Mesenchymal stem cell (in vitro differentiated cells and primary cell): ENCODE data around the gene CLCNKA. TPM values are rescaled to one million over a fixed set of nuclear protein-coding genes. Genes with fewer than 3 reads are reported as not detected.
A peak's percentile ranks its signal among the peaks of the same experiment; 100 is the strongest.

ENCODE experiments used
- DNase-seq: peaks from one replicate; pipeline ENCODE4 v3.0.0-alpha.2; 2013
- H2AFZ ChIP-seq: one replicate; pipeline ENCODE4 v1.6.1; 2013; ENCODE audit warnings: low read depth, mild to moderate bottlenecking, control low read depth, inconsistent platforms, low read length, moderate library complexity
- H2AK5ac ChIP-seq: 2 replicates; pipeline ENCODE4 v1.6.1; 2013; ENCODE audit warnings: low read length, moderate library complexity, mild to moderate bottlenecking, inconsistent platforms; ENCODE audit not compliant: severe bottlenecking
- H2BK120ac ChIP-seq: one replicate; pipeline ENCODE4 v1.6.1; 2013; ENCODE audit warnings: low read depth, mild to moderate bottlenecking, inconsistent platforms, low read length, moderate library complexity
- H2BK12ac ChIP-seq, 2 experiments: one replicate each; pipeline ENCODE4 v1.6.1; 2013; ENCODE audit warnings: inconsistent platforms in 2 of 2, low read length in 2 of 2, mild to moderate bottlenecking in 2 of 2, moderate library complexity in 2 of 2, control low read depth in 1 of 2
- H2BK15ac ChIP-seq: one replicate; pipeline ENCODE4 v1.6.1; 2013; ENCODE audit warnings: mild to moderate bottlenecking, low read depth, inconsistent platforms; ENCODE audit not compliant: poor library complexity, severe bottlenecking
- H2BK5ac ChIP-seq: 2 replicates; pipeline ENCODE4 v1.6.1; 2013; ENCODE audit warnings: low read depth, mild to moderate bottlenecking, low read length, control low read depth, inconsistent platforms; ENCODE audit not compliant: poor library complexity, severe bottlenecking
- H3K14ac ChIP-seq, 2 experiments: one replicate each; pipeline ENCODE4 v1.6.1; 2013; ENCODE audit warnings: inconsistent platforms in 2 of 2, low read length in 2 of 2, control low read depth in 1 of 2, mild to moderate bottlenecking in 1 of 2, moderate library complexity in 1 of 2
- H3K18ac ChIP-seq, 2 experiments: one replicate each; pipeline ENCODE4 v1.6.1; 2013; ENCODE audit warnings: inconsistent platforms in 2 of 2, low read length in 2 of 2, control low read depth in 1 of 2, low read depth in 1 of 2, mild to moderate bottlenecking in 1 of 2
- H3K23ac ChIP-seq, 2 experiments: one replicate each; pipeline ENCODE4 v1.6.1; 2013; ENCODE audit warnings: inconsistent platforms in 2 of 2, low read length in 2 of 2, mild to moderate bottlenecking in 2 of 2, moderate library complexity in 2 of 2, control low read depth in 1 of 2
- H3K27ac ChIP-seq: 2 replicates; pipeline ENCODE4 v1.5.1; 2013; ENCODE audit warnings: mild to moderate bottlenecking, moderate library complexity, low read length, control low read depth, inconsistent platforms; ENCODE audit not compliant: poor library complexity, severe bottlenecking
- H3K27me3 ChIP-seq, 2 experiments: 2 replicates each; pipeline versions ENCODE4 v1.6.1 to v1.7.0; 2013; ENCODE audit warnings: low read length in 2 of 2, mild to moderate bottlenecking in 2 of 2, moderate library complexity in 2 of 2, control low read depth in 1 of 2, inconsistent platforms in 1 of 2; ENCODE audit not compliant: control insufficient read depth in 1 of 2, insufficient read depth in 1 of 2
- H3K36me3 ChIP-seq, 2 experiments: 2 replicates each; pipeline versions ENCODE4 v1.6.1 to v1.7.0; 2013; ENCODE audit warnings: low read length in 2 of 2, control low read depth in 1 of 2, inconsistent platforms in 1 of 2, low read depth in 1 of 2, mild to moderate bottlenecking in 1 of 2; ENCODE audit not compliant: insufficient read depth in 2 of 2, control insufficient read depth in 1 of 2
- H3K4ac ChIP-seq, 2 experiments: one replicate each; pipeline ENCODE4 v1.6.1; 2013; ENCODE audit warnings: inconsistent platforms in 2 of 2, low read length in 2 of 2, mild to moderate bottlenecking in 2 of 2, moderate library complexity in 2 of 2, control low read depth in 1 of 2, low read depth in 1 of 2
- H3K4me1 ChIP-seq: 2 replicates; pipeline ENCODE4 v1.6.1; 2013; ENCODE audit warnings: low read depth, low read length, control low read depth; ENCODE audit not compliant: control insufficient read depth, insufficient read depth
- H3K4me2 ChIP-seq: 2 replicates; pipeline ENCODE4 v1.6.1; 2013; ENCODE audit warnings: low read length, mild to moderate bottlenecking, inconsistent platforms; ENCODE audit not compliant: poor library complexity, severe bottlenecking
- H3K4me3 ChIP-seq, 2 experiments: 2 replicates each; pipeline versions ENCODE4 v1.5.1 to v1.7.0; 2013; ENCODE audit warnings: low read length in 2 of 2, mild to moderate bottlenecking in 2 of 2, control low read depth in 1 of 2, low read depth in 1 of 2; ENCODE audit not compliant: insufficient read depth in 1 of 2
- H3K79me1 ChIP-seq: replicated peaks from 2 replicates; pipeline ENCODE4 v1.6.1; 2013; ENCODE audit warnings: mild to moderate bottlenecking, control low read depth, low read length, inconsistent platforms; ENCODE audit not compliant: poor library complexity, severe bottlenecking
- H3K9ac ChIP-seq: 2 replicates; pipeline ENCODE4 v1.7.0; 2013; ENCODE audit warnings: mild to moderate bottlenecking, low read length, moderate library complexity
- H3K9me3 ChIP-seq: 2 replicates; pipeline ENCODE4 v1.7.0; 2013; ENCODE audit warnings: mild to moderate bottlenecking, low read length; ENCODE audit not compliant: control insufficient read depth
- H4K8ac ChIP-seq: one replicate; pipeline ENCODE4 v1.6.1; 2013; ENCODE audit warnings: inconsistent platforms, mild to moderate bottlenecking, low read length, moderate library complexity
- H4K91ac ChIP-seq: one replicate; pipeline ENCODE4 v1.6.1; 2013; ENCODE audit warnings: mild to moderate bottlenecking, low read length, inconsistent platforms
- WGBS: methylation state at CpG from one replicate; pipeline ENCODE4 v1.1.7; 2013; ENCODE audit warnings: mixed read lengths; 5-methylcytosine and 5-hydroxymethylcytosine counted together
- polyA plus RNA-seq, 2 experiments: library from polyadenylated mRNA; stranded (reverse); fragments of 200-250 nt; gene quantifications; one replicate each; pipeline ENCODE4 v1.2.3, GENCODE V29; 2013

Gene CLCNKA
- 0.19 TPM for polyA plus RNA-seq (2013, experiment 1 of 2)
- 0.16 TPM for polyA plus RNA-seq (2013, experiment 2 of 2)

- H3K14ac ChIP-seq = no peak within 1 kb of the TSS
- H2AFZ ChIP-seq = no peak within 1 kb of the TSS
- no peak within 1 kb of the TSS for H3K4ac ChIP-seq
- no peak within 1 kb of the TSS for H2AK5ac ChIP-seq
- H3K23ac ChIP-seq = no peak within 1 kb of the TSS
- H3K79me1 ChIP-seq = no peaks in the 10 kb centered on the region
- H3K27ac ChIP-seq = no peak within 1 kb of the TSS
- H2BK15ac ChIP-seq = no peak within 1 kb of the TSS
- H4K8ac ChIP-seq = no peak within 1 kb of the TSS
- no peak within 1 kb of the TSS for H2BK120ac ChIP-seq
- DNase-seq = no peak
- H3K4me3 ChIP-seq = no peak within 1 kb of the TSS
- peaks cover 0 to 4% of the 10 kb centered on the region in 2 experiments for H3K27me3 ChIP-seq
- H3K36me3 ChIP-seq = no peaks in the 10 kb centered on the region
- WGBS = 77% methylated on average over 6 of the region's 6 CpGs
- H3K4me2 ChIP-seq = no peak within 1 kb of the TSS
- H3K4me1 ChIP-seq = peaks cover 33% of the 10 kb centered on the region
- H4K91ac ChIP-seq = peak within 1 kb of the TSS; percentile 18
- H2BK12ac ChIP-seq = peak within 1 kb of the TSS in 1 of 2 experiments; percentile 21
- H3K9me3 ChIP-seq = no peaks in the 10 kb centered on the region
- H2BK5ac ChIP-seq = no peak within 1 kb of the TSS
- H3K9ac ChIP-seq = no peak within 1 kb of the TSS
- H3K18ac ChIP-seq = peak within 1 kb of the TSS in 1 of 2 experiments; percentile 49
Measured at GRCh38 chr1:16021681-16022080, at the start of gene CLCNKA. Gene CLCNKA (plus strand): TSS chr1:16022036. CDS start chr1:16022620, 584 bp downstream.

- H2BK15ac ChIP-seq = no peak overlapping the region
- no peak overlapping the region for H3K4me3 ChIP-seq
- no peak overlapping the region for H2BK12ac ChIP-seq
- peaks cover 30 to 53% of the 10 kb centered on the region in 2 experiments for H3K36me3 ChIP-seq
- H3K9me3 ChIP-seq = peaks cover 8% of the 10 kb centered on the region
- no peak overlapping the region for H3K23ac ChIP-seq
- no peak overlapping the region for H3K4ac ChIP-seq
- no peak overlapping the region for H2AK5ac ChIP-seq
- DNase-seq = no peak
- no peak overlapping the region for H3K18ac ChIP-seq
- no peak overlapping the region for H2BK5ac ChIP-seq
- no peak overlapping the region for H3K9ac ChIP-seq
- no peaks in the 10 kb centered on the region for H3K27me3 ChIP-seq
- H3K4me1 ChIP-seq = peaks cover 2% of the 10 kb centered on the region
- H3K4me2 ChIP-seq = no peak overlapping the region
- no peak overlapping the region for H4K8ac ChIP-seq
- H3K79me1 ChIP-seq = peaks cover 20% of the 10 kb centered on the region
- no peak overlapping the region for H2BK120ac ChIP-seq
- 89% methylated on average over 1 of the region's 1 CpG for WGBS
- no peak overlapping the region for H3K14ac ChIP-seq
- H2AFZ ChIP-seq = no peak overlapping the region
- no peak overlapping the region for H3K27ac ChIP-seq
- H4K91ac ChIP-seq = no peak overlapping the region
Measured at GRCh38 chr1:15972409-15972808, 49.4 kb upstream of the CLCNKA start.

DNA sequence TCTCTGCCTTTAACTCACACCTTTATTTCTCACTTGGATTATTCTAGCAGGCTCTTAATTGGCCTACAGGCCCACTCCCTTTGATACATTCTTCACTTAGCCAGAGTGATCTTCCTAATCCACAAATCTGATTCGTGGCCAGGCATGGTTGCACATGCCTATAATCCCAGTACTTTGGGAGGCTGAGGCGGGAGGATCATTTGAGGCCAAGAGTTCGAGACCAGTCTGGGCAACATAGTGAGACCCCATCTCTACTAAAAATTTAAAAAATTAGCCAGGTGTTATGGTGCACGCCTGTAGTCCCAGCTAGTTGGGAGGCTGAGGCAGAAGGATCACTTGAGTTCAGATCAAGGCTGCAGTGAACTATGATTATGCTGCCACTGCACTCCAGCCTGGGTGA, 48.1 kb upstream of the CLCNKA start:
- no peak overlapping the region for H2BK12ac ChIP-seq
- H2AFZ ChIP-seq = no peak overlapping the region
- H3K9me3 ChIP-seq = peaks cover 6% of the 10 kb centered on the region
- H3K18ac ChIP-seq = no peak overlapping the region
- H3K27ac ChIP-seq = no peak overlapping the region
- no peak overlapping the region for H2AK5ac ChIP-seq
- H3K4ac ChIP-seq = no peak overlapping the region
- no peak overlapping the region for H3K4me2 ChIP-seq
- H3K79me1 ChIP-seq = peaks cover 13% of the 10 kb centered on the region
- no peaks in the 10 kb centered on the region for H3K27me3 ChIP-seq
- no peak overlapping the region for H4K8ac ChIP-seq
- no peak for DNase-seq
- peaks cover 2% of the 10 kb centered on the region for H3K4me1 ChIP-seq
- H3K4me3 ChIP-seq = no peak overlapping the region
- H2BK5ac ChIP-seq = no peak overlapping the region
- H2BK15ac ChIP-seq = no peak overlapping the region
- H2BK120ac ChIP-seq = no peak overlapping the region
- WGBS = 100% methylated on average over 3 of the region's 4 CpGs
- no peak overlapping the region for H4K91ac ChIP-seq
- H3K9ac ChIP-seq = peak overlapping the region; percentile 4
- H3K36me3 ChIP-seq = peaks cover 23 to 39% of the 10 kb centered on the region in 2 experiments
- H3K14ac ChIP-seq = no peak overlapping the region
- H3K23ac ChIP-seq = no peak overlapping the region

- Histone ChIP-seq H4K8ac (no peak overlapping the region), H3K9ac (peak overlapping the region; percentile 91), H3K4me3 (peak overlapping the region in 1 of 2 experiments; percentile 82), H3K18ac (no peak overlapping the region), H3K27me3 (no peaks in the 10 kb centered on the region), H3K4ac (no peak overlapping the region), H3K36me3 (peaks cover 12 to 30% of the 10 kb centered on the region in 2 experiments), H3K79me1 (peaks cover 6% of the 10 kb centered on the region), H2AFZ (no peak overlapping the region), H3K9me3 (peaks cover 2% of the 10 kb centered on the region), H3K14ac (no peak overlapping the region), H2AK5ac (no peak overlapping the region), H4K91ac (no peak overlapping the region), H2BK120ac (no peak overlapping the region), H2BK15ac (no peak overlapping the region), H3K4me2 (peak overlapping the region; percentile 89), H2BK5ac (no peak overlapping the region), H3K27ac (no peak overlapping the region), H3K23ac (no peak overlapping the region), H2BK12ac (no peak overlapping the region), H3K4me1 (peaks cover 2% of the 10 kb centered on the region)
- WGBS = 68% methylated on average over 9 of the region's 9 CpGs
- peak; percentile 50 for DNase-seq
Measured at GRCh38 chr1:15974855-15975254, 47.0 kb upstream of the CLCNKA start.
